Stimulated activated CD4-positive, alpha-beta T cell treated with anti-CD3 and anti-CD28 coated beads, Interleukin-4, amount 100 ng/mL, for 24 hours (primary cell): ENCODE data around the gene CCDC40.

Experiments used
- DNase-seq: peaks from one replicate; pipeline ENCODE4 v3.0.0-alpha.2; 2020

CCDC40 gene

GRCh38 chr17:80119271-80119791 is 82.9 kb downstream of the CCDC40 start:
- no peak for DNase-seq

- DNase-seq: no peak
Observed at GRCh38 chr17:80119839-80120238, 83.4 kb downstream of the CCDC40 start.

GRCh38 chr17:80122026-80122575 is 85.7 kb downstream of the CCDC40 start:
- DNase-seq: no peak

- DNase-seq: no peak
Observed at GRCh38 chr17:80122926-80123505, 86.6 kb downstream of the CCDC40 start.

GRCh38 chr17:80123791-80124190 is 87.3 kb downstream of the CCDC40 start:
- DNase-seq: no peak

- DNase-seq: no peak
Observed at GRCh38 chr17:80124351-80124981, 88.0 kb downstream of the CCDC40 start.

GRCh38 chr17:80125656-80126448 is 89.4 kb downstream of the CCDC40 start:
- DNase-seq: no peak

- no peak for DNase-seq
Observed at GRCh38 chr17:80126449-80126715, 89.9 kb downstream of the CCDC40 start.

- DNase-seq: no peak
Observed at GRCh38 chr17:80129006-80129565, 92.6 kb downstream of the CCDC40 start.

GRCh38 chr17:80130992-80131391 is 94.5 kb downstream of the CCDC40 start:
- DNase-seq: no peak

GRCh38 chr17:80132906-80133625 is 96.6 kb downstream of the CCDC40 start:
- DNase-seq: no peak

- no peak for DNase-seq
Observed at GRCh38 chr17:80133626-80133970, 97.2 kb downstream of the CCDC40 start.

GRCh38 chr17:80137131-80137530 is 100.7 kb downstream of the CCDC40 start:
- no peak for DNase-seq

- no peak for DNase-seq
Observed at GRCh38 chr17:80138856-80139426, 102.5 kb downstream of the CCDC40 start.

- no peak for DNase-seq
Observed at GRCh38 chr17:80141463-80142165, 105.2 kb downstream of the CCDC40 start.

- DNase-seq: no peak
Observed at GRCh38 chr17:80142929-80143328, 106.5 kb downstream of the CCDC40 start.

GRCh38 chr17:80145076-80146075 is 108.9 kb downstream of the CCDC40 start:
- DNase-seq: no peak

- peak; percentile 13 for DNase-seq
Observed at GRCh38 chr17:80146121-80147034, 109.9 kb downstream of the CCDC40 start.

- DNase-seq: peak; percentile 97
Observed at GRCh38 chr17:80147035-80147822, 110.8 kb downstream of the CCDC40 start, which contains the start of gene EIF4A3. TSS of gene EIF4A3 (minus strand) at chr17:80147128. CDS start at chr17:80146961, 167 bp downstream.
